ENCODE results near the gene SMG5. TPM values are rescaled to one million over a fixed set of nuclear protein-coding genes. Genes with fewer than 3 reads are reported as not detected.
"Not testable (repeated sequence)": the region's sequence is repeated elsewhere in the genome, so short reads cannot be mapped to it uniquely, and the experiment has no call there.

The SMG5 gene
- polyA plus RNA-seq, 5 donors = 40.9 to 59.5 (median 52.6) TPM

DNA sequence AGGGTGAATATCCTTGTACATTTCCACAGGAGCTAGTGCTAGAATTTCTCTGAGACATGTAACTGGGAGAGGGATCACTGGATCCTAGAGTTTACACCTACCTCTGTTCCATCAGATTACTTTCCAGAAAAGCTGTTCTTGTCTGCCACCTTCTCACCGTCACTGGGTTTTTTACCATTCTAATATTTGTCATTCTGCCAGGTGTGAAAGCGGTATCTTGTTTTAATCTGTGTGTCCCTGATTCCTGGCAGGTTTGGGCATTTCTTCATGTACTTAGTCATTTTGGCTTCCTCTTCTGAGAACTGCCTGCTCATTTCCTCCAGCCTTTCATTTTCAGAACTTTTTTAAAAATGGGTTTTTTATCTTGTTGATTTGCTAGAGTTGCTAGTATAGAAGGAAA, 64.8 kb downstream of the SMG5 start:
- DNase-seq = no peak

DNA sequence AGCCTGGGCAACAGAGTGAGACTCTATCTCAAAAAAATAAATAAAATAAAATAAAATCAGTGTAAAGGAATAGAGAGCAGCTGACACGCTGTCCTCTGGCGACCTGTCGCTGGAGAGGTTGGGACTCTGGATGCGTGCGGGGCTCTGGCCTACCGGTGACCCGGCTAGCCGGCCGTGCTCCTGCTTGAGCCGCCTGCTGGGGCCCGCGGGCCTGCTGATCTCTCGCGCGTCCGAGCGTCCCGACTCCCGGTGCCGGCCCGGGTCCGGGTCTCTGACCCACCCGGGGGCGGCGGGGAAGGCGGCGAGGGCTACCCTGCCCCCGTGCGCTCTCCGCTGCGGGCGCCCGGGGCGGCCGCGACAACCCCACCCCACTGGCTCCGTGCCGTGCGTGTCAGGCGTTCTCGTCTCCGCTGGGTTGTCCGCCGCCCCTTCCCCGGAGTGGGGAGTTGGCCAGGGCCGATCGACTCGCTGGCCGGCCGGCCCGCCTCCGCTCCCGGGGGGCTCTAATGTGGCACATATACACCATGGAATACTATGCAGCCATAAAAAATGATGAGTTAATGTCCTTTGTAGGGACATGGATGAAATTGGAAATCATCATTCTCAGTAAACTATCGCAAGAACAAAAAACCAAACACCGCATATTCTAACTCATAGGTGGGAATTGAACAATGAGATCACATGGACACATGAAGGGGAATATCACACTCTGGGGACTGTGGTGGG, 66.1 kb downstream of the SMG5 start:
- DNase-seq = not testable (repeated sequence)

DNA sequence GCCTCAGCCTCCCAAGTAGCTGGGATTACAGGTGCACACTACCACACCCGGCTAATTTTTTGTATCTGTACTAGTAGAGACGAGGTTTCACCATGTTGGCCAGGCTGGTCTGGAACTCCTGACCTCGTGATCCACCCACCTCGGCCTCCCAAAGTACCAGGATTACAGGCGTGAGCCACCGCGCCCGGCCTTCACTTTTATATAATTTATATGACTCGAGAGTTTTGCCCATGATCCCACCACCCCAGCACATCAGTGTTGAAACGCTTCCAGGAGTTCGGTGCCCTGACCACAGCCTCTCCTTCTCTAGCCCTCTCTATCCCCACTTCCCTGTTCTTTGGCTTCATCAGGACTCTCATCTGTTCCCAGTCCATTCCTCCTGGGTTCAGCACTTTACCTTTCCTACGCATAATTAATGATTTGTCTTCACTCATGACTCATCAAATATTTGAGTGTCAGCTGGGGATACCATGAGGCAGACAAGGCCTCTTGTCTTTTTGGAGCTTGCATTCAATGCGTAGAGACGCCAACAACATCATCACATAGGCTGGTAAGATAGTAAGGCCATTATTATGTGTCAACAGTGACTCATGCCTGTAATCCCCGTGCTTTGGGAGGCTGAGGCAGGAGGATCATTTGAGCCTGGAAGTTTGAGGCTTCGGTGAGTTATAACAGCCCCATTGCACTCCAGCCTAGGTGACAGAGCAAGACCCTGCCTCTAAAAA, 68.4 kb downstream of the SMG5 start:
- no peak for DNase-seq

DNA sequence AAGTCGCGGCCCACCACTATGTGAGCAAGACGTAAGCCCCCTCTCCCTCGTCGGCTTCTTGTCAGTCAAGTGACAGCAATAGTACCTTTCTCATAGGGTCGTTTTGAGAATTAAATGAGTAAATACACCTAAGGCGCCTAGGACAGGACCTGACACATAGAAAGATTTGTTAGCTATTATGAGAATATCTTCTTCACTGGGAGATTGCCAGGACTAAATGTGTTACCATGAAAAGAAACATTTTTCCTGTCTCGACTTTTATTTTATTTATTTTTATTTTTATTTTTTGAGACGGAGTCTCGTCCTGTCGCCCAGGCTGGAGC, 69.0 kb downstream of the SMG5 start:
- no peak for DNase-seq

DNA sequence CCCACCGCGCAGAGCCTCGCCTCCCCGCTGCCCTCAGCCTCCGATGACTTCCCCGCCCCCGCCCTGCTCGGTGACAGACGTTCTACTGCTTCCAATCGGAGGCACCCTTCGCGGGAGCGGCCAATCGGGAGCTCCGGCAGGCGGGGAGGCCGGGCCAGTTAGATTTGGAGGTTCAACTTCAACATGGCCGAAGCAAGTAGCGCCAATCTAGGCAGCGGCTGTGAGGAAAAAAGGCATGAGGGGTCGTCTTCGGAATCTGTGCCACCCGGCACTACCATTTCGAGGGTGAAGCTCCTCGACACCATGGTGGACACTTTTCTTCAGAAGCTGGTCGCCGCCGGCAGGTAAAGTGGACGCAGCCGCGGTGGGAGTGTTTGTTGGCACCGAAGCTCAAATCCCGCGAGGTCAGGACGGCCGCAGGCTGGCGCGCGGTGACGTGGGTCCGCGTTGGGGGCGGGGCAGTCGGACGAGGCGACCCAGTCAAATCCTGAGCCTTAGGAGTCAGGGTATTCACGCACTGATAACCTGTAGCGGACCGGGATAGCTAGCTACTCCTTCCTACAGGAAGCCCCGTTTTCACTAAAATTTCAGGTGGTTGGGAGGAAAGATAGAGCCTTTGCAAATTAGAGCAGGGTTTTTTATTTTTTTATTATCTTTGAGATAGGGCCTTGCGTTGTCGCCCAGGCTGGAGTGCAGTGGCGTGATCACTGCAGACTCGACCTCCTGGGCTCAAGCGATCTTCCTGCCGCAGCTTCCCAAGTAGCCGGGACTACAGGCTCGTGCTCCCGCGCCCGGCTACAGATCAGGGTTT, 69.6 kb downstream of the SMG5 start, which contains the start of gene PMF1:
TSS of gene PMF1 (plus strand) at position 175 of the 811 bp plus-strand sequence. CDS start at position 184, 9 bp downstream.
- DNase-seq = peak; percentile 97

DNA sequence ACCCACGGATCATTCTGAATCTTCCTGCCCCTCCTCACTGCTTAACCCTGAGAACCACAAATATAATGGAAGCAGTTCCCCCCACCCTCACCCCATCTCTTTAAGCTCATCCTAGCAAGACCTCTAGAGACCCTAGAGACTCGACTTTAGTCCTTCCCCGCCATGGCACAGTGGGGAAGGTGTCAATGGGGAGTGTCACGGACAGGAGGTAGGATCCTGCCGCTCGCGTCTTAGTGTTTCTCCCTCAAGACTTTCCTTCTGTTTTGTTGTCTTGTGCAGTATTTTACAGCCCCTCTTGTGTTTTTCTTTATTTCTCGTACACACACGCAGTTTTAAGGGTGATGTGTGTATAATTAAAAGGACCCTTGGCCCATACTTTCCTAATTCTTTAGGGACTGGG, 70.5 kb downstream of the SMG5 start:
- DNase-seq = no peak

DNA sequence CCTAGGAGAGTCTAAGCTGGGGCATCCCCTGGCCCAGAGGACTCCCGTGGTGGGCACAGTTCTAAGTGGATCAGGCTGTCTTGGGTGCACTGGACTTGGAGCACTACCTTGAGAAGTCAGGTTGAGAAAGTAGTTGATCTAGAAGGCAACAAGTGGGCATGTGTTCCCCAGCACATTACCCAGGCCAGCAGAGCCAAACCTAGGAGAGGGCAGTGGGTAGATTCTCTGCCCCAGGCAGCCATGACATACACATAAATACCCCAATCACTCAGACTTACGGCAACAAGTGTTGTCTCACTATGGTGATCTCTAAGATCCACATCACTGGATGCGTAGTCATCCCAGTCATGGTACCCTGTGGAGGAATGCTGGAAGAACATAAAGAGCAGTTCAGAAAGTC, 71.4 kb downstream of the SMG5 start:
- no peak for DNase-seq

DNA sequence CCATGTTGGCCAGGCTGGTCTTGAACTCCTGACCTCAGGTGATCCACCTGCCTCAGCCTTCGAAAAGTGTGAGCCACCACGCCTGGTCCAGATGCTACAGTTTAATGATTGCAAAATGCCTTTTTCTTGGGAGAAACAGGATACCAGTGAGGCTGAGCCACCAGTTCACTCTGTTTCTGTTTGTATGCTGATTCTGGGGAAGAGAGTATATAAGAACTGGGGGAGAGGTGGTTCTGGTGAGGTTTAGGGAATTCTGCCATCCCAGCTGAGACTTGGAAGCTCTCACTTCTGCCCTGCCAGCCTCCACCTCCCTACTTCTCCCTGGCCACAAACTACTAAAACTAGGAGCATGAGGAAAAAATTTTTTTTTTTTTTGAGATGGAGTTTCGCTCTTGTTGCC, 77.9 kb downstream of the SMG5 start:
- DNase-seq = no peak

DNA sequence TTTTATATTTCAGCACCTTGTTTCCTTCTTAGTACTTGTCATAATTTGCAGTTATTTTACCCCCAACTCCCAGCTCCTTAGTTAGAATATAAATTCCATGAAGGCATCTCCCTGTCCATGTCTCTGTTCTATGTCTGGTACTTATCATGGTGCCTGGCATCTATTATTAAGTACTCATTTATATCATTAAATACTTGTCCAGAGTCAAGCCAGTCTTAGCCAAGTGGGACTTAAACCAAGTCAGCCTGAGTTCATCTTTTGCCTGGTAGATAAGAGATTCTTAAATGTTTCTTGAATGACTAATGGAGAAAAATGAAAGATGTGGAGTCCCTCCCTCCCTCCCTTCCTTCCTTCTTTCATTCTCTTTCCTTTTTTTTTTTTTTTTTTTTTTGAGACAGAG, 79.3 kb downstream of the SMG5 start:
- no peak for DNase-seq

DNA sequence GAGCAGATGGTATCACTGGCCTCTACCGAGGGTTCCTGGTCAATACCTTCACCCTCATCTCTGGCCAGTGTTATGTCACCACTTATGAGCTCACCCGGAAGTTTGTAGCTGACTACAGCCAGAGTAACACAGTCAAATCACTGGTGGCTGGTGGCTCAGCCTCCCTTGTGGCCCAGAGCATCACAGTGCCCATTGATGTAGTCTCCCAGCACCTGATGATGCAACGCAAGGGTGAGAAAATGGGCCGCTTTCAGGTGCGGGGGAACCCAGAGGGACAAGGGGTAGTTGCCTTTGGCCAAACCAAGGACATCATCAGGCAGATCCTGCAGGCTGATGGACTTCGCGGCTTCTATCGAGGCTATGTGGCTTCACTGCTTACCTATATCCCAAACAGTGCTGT, 82.6 kb downstream of the SMG5 start:
- DNase-seq = no peak

Other genes with a start within 250 kb of the SMG5 start
- 10 to 100 TPM; 57.6 to 71.5 (median 63.0) TPM for gene UBQLN4, start 229.0 kb downstream of the SMG5 start, polyA plus RNA-seq (ENCODE audit: insufficient read depth in 1 of 5, insufficient read length in 5 of 5, low replicate concordance in 1 of 5)
- 10 to 100 TPM; 38.2 to 54.2 (median 44.5) TPM for gene LAMTOR2, start 228.0 kb downstream of the SMG5 start, polyA plus RNA-seq (ENCODE audit: insufficient read depth in 1 of 5, insufficient read length in 5 of 5, low replicate concordance in 1 of 5)
- gene RAB25, start 221.7 kb downstream of the SMG5 start, polyA plus RNA-seq (ENCODE audit: insufficient read depth in 1 of 5, insufficient read length in 5 of 5, low replicate concordance in 1 of 5) = 10 to 100 TPM; 53.6 to 71.0 (median 66.5) TPM
- gene MEX3A, start 200.4 kb downstream of the SMG5 start, polyA plus RNA-seq (ENCODE audit: insufficient read depth in 1 of 5, insufficient read length in 5 of 5, low replicate concordance in 1 of 5) = 10 to 100 TPM; 44.1 to 53.0 (median 48.9) TPM
- gene LMNA, start 168.1 kb downstream of the SMG5 start, polyA plus RNA-seq (ENCODE audit: insufficient read depth in 1 of 5, insufficient read length in 5 of 5, low replicate concordance in 1 of 5) = 100 to 1,000 TPM in 1 of 5 donors, 10 to 100 TPM in 4; 71.3 to 128 (median 78.0) TPM
- 10 to 100 TPM; 15.2 to 26.3 (median 24.5) TPM for gene SEMA4A, start 129.2 kb downstream of the SMG5 start, polyA plus RNA-seq (ENCODE audit: insufficient read depth in 1 of 5, insufficient read length in 5 of 5, low replicate concordance in 1 of 5)
- 10 to 100 TPM; 15.4 to 19.6 (median 18.1) TPM for gene SLC25A44, start 88.7 kb downstream of the SMG5 start, polyA plus RNA-seq (ENCODE audit: insufficient read depth in 1 of 5, insufficient read length in 5 of 5, low replicate concordance in 1 of 5)
- 10 to 100 TPM; 72.7 to 99.8 (median 76.9) TPM for gene PMF1, start 69.8 kb downstream of the SMG5 start, polyA plus RNA-seq (ENCODE audit: insufficient read depth in 1 of 5, insufficient read length in 5 of 5, low replicate concordance in 1 of 5)
- 10 to 100 TPM in 1 of 5 donors, 1 to 10 TPM in 4; 3.4 to 10.4 (median 6.5) TPM for gene BGLAP, start 40.6 kb downstream of the SMG5 start, polyA plus RNA-seq (ENCODE audit: insufficient read depth in 1 of 5, insufficient read length in 5 of 5, low replicate concordance in 1 of 5)
- 1 to 10 TPM; 2.4 to 4.0 (median 3.3) TPM for gene PAQR6, start 34.8 kb downstream of the SMG5 start, polyA plus RNA-seq (ENCODE audit: insufficient read depth in 1 of 5, insufficient read length in 5 of 5, low replicate concordance in 1 of 5)
- gene TMEM79, start 1.5 kb upstream of the SMG5 start, polyA plus RNA-seq (ENCODE audit: insufficient read depth in 1 of 5, insufficient read length in 5 of 5, low replicate concordance in 1 of 5) = 10 to 100 TPM in 1 of 5 donors, 1 to 10 TPM in 4; 8.5 to 10.1 (median 8.6) TPM
- 10 to 100 TPM; 35.0 to 42.9 (median 40.2) TPM for gene GLMP, start 12.9 kb upstream of the SMG5 start, polyA plus RNA-seq (ENCODE audit: insufficient read depth in 1 of 5, insufficient read length in 5 of 5, low replicate concordance in 1 of 5)
- not detected for gene VHLL, start 16.5 kb upstream of the SMG5 start, polyA plus RNA-seq (ENCODE audit: insufficient read depth in 1 of 5, insufficient read length in 5 of 5, low replicate concordance in 1 of 5)
- gene CCT3, start 55.5 kb upstream of the SMG5 start, polyA plus RNA-seq (ENCODE audit: insufficient read depth in 1 of 5, insufficient read length in 5 of 5, low replicate concordance in 1 of 5) = 100 to 1,000 TPM; 255 to 338 (median 275) TPM
- 1 to 10 TPM in 3 of 5 donors, under 1 TPM in 2; 0.60 to 1.4 (median 1.0) TPM for gene TSACC, start 55.7 kb upstream of the SMG5 start, polyA plus RNA-seq (ENCODE audit: insufficient read depth in 1 of 5, insufficient read length in 5 of 5, low replicate concordance in 1 of 5)
- gene RHBG, start 86.4 kb upstream of the SMG5 start, polyA plus RNA-seq (ENCODE audit: insufficient read depth in 1 of 5, insufficient read length in 5 of 5, low replicate concordance in 1 of 5) = 1 to 10 TPM; 2.3 to 4.1 (median 3.3) TPM
- 10 to 100 TPM; 20.3 to 38.1 (median 29.4) TPM for gene MEF2D, start 217.9 kb upstream of the SMG5 start, polyA plus RNA-seq (ENCODE audit: insufficient read depth in 1 of 5, insufficient read length in 5 of 5, low replicate concordance in 1 of 5)